K562 (cell line): ENCODE data around the gene TMEM200B. TPM values are rescaled to one million over a fixed set of nuclear protein-coding genes. Genes with fewer than 3 reads are reported as not detected.

Experiments used
- ARID3B ChIP-seq: fragments of 250-450 bp; sonication (Bioruptor Pico); IDR thresholded peaks from 2 replicates; pipeline ENCODE4 v1.4.0; 2020; ENCODE audit warnings: borderline replicate concordance
- ATF4 ChIP-seq: fragments of 450-650 bp; formaldehyde crosslinking; IDR thresholded peaks from 2 replicates; pipeline ENCODE4 v1.4.0; 2022; ENCODE audit warnings: mild to moderate bottlenecking, moderate library complexity
- BHLHE40 ChIP-seq: IDR thresholded peaks from 2 replicates; pipeline ENCODE4 v1.6.1; 2011; ENCODE audit warnings: low read length, improper control_type of control experiment
- ELF2 ChIP-seq: fragments of 250-450 bp; sonication (Bioruptor Pico); IDR thresholded peaks from 2 replicates; pipeline ENCODE4 v1.5.0; 2021; ENCODE audit warnings: mild to moderate bottlenecking
- EZH2 ChIP-seq: IDR thresholded peaks from 2 replicates; pipeline ENCODE4 v1.6.1; 2012; ENCODE audit warnings: low read depth, mild to moderate bottlenecking, inconsistent platforms, low read length, borderline replicate concordance
- GTF2E2 ChIP-seq: fragments of 200-800 bp; sonication (Bioruptor generic); IDR thresholded peaks from 2 replicates; pipeline ENCODE4 v1.6.1; 2016; ENCODE audit warnings: missing genetic modification characterization, missing compliant biosample characterization
- NUFIP1 ChIP-seq: fragments of 450-650 bp; IDR thresholded peaks from 2 replicates; pipeline ENCODE4 v1.6.1; 2018; ENCODE audit not compliant: partially characterized antibody
- POLR2A ChIP-seq: fragments of 450-650 bp; conservative IDR thresholded peaks from 2 replicates; pipeline ENCODE4 v1.6.1; 2016
- SETDB1 ChIP-seq: IDR thresholded peaks from one replicate; pipeline ENCODE4 v1.6.1; 2012; ENCODE audit warnings: low read length, control low read depth, inconsistent platforms
- SUPT5H ChIP-seq: fragments of 450-650 bp; IDR thresholded peaks from 2 replicates; pipeline ENCODE4 v1.6.1; 2016
- TEAD1 ChIP-seq, 2 experiments: fragments of 450-650 bp in 1 of 2; sonication (generic) in 1 of 2; formaldehyde crosslinking; IDR thresholded peaks; 2 replicates each; pipeline versions ENCODE4 v1.4.0 to v1.8.0; 2020 to 2022; ENCODE audit warnings: mild to moderate bottlenecking in 2 of 2, missing genetic modification reagents in 1 of 2
- TGIF2 ChIP-seq: sonication (generic); formaldehyde crosslinking; IDR thresholded peaks from 2 replicates; pipeline ENCODE4 v1.8.1; 2022; ENCODE audit warnings: mild to moderate bottlenecking, missing genetic modification reagents, moderate library complexity
- ZC3H11A ChIP-seq: IDR thresholded peaks from 2 replicates; pipeline ENCODE4 v1.6.1; 2012; ENCODE audit warnings: low read depth, low read length, improper control_type of control experiment
- ZNF586 ChIP-seq: fragments of 450-650 bp; formaldehyde crosslinking; conservative IDR thresholded peaks from 2 replicates; pipeline ENCODE4 v1.4.0; 2020; ENCODE audit warnings: mild to moderate bottlenecking, moderate library complexity
- ZNF764 ChIP-seq: fragments of 250-450 bp; sonication (Bioruptor Pico); IDR thresholded peaks from 2 replicates; pipeline ENCODE4 v1.4.0; 2020; ENCODE audit warnings: low read depth, mild to moderate bottlenecking, moderate library complexity
- polyA plus RNA-seq, 8 experiments: library from polyadenylated mRNA; depleted of rRNA in 4 of 8; stranded (reverse) in 5 of 8; unstranded in 3 of 8; fragments of >200 nt; fragmentation: Nextera tagmentation in 2 of 8; fragmentation: Illumina TruSeq in 1 of 8; extraction: Ambion mirVana in 2 of 8; extraction: Trizol in 1 of 8; gene quantifications; 2 replicates each; pipeline versions ENCODE4 v1.2.1 to v1.2.3, GENCODE V29; 2011 to 2014; ENCODE audit warnings: inconsistent platforms in 1 of 8, missing spikeins in 1 of 8
- total RNA-seq, 7 experiments: library from RNA; depleted of rRNA in 6 of 7; stranded (reverse); fragments of >200 nt in 6 of 7; fragmentation: Illumina TruSeq in 2 of 7; extraction: Trizol in 2 of 7; gene quantifications; 2 replicates each; pipeline versions ENCODE4 v1.2.1 to v1.2.3, GENCODE V29; 2011 to 2021; ENCODE audit warnings: low replicate concordance in 1 of 7
- TF ChIP-seq, protein P1 (sequence below), 3 experiments: IDR thresholded peaks in 2 of 3; conservative IDR thresholded peaks in 1 of 3; 2 replicates each; pipeline ENCODE4 v1.5.1; 2011 to 2012; ENCODE audit warnings: low read length in 3 of 3, mild to moderate bottlenecking in 3 of 3, control low read depth in 2 of 3, improper control_type of control experiment in 1 of 3, inconsistent platforms in 1 of 3, low read depth in 1 of 3, mixed read lengths in 1 of 3, moderate library complexity in 1 of 3; ENCODE audit not compliant: insufficient read depth in 2 of 3
- TF ChIP-seq, protein P2 (sequence below): sonication (generic); formaldehyde crosslinking; IDR thresholded peaks from 2 replicates; pipeline ENCODE4 v1.8.1; 2023; ENCODE audit warnings: mild to moderate bottlenecking, missing genetic modification reagents
- TF ChIP-seq, protein P3 (sequence below): sonication (generic); IDR thresholded peaks from 2 replicates; pipeline ENCODE4 v1.6.1; 2016
- TF ChIP-seq, protein P4 (sequence below), 2 experiments: IDR thresholded peaks; 2 replicates each; pipeline ENCODE4 v1.6.1; 2011; ENCODE audit warnings: borderline replicate concordance in 1 of 2, control low read depth in 1 of 2, low read depth in 1 of 2, low read length in 1 of 2, mild to moderate bottlenecking in 1 of 2, mixed read lengths in 1 of 2, moderate library complexity in 1 of 2; ENCODE audit not compliant: insufficient read depth in 1 of 2, insufficient read length in 1 of 2, poor library complexity in 1 of 2, severe bottlenecking in 1 of 2; ENCODE audit errors: extremely low read depth in 1 of 2

The TMEM200B gene
- total and polyA plus RNA-seq, 9 of the 15 experiments (the other 6 are each of a cell fraction or from before 2014, with no cell fraction given) = 0.04 to 0.35 (median 0.10) TPM; not detected in 1

- TF ChIP-seq, protein P1, sequence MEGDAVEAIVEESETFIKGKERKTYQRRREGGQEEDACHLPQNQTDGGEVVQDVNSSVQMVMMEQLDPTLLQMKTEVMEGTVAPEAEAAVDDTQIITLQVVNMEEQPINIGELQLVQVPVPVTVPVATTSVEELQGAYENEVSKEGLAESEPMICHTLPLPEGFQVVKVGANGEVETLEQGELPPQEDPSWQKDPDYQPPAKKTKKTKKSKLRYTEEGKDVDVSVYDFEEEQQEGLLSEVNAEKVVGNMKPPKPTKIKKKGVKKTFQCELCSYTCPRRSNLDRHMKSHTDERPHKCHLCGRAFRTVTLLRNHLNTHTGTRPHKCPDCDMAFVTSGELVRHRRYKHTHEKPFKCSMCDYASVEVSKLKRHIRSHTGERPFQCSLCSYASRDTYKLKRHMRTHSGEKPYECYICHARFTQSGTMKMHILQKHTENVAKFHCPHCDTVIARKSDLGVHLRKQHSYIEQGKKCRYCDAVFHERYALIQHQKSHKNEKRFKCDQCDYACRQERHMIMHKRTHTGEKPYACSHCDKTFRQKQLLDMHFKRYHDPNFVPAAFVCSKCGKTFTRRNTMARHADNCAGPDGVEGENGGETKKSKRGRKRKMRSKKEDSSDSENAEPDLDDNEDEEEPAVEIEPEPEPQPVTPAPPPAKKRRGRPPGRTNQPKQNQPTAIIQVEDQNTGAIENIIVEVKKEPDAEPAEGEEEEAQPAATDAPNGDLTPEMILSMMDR (IDR thresholded peaks at IDR 0.05 in 2 of 3, conservative IDR thresholded peaks at IDR 0.05 in 1 of 3; ENCODE audit: insufficient read depth in 2 of 3, low read depth in 1 of 3, low read length in 3 of 3) = 0 out of 6 replicates have a peak, but pooled peaks of 1 of the 3 experiments have one; percentile 4
- TF ChIP-seq SETDB1 (no peak), ATF4 (CRISPR knock-in tag) (peak; percentile 56), EZH2 (peak; percentile 46; the same call in 1 of the 2 replicates), ELF2 (peak; percentile 59; the same call in 1 of the 2 replicates), NUFIP1 (peak; percentile 56), ZNF586 (CRISPR knock-in tag) (peak; percentile 32; the same call in 1 of the 2 replicates), SUPT5H (0 out of 2 replicates have a peak, but pooled peaks have one; percentile 31), POLR2A (peak; percentile 50), ARID3B (no peak), GTF2E2 (tag) (0 out of 2 replicates have a peak, but pooled peaks have one; percentile 5), BHLHE40 (peak; percentile 79), TGIF2 (no peak), ZC3H11A (no peak), ZNF764 (CRISPR knock-in tag) (no peak), TEAD1 (CRISPR knock-in tag; IDR thresholded peaks at IDR 0.05) (peak; percentile 91 to 98)
- TF ChIP-seq, protein P2, sequence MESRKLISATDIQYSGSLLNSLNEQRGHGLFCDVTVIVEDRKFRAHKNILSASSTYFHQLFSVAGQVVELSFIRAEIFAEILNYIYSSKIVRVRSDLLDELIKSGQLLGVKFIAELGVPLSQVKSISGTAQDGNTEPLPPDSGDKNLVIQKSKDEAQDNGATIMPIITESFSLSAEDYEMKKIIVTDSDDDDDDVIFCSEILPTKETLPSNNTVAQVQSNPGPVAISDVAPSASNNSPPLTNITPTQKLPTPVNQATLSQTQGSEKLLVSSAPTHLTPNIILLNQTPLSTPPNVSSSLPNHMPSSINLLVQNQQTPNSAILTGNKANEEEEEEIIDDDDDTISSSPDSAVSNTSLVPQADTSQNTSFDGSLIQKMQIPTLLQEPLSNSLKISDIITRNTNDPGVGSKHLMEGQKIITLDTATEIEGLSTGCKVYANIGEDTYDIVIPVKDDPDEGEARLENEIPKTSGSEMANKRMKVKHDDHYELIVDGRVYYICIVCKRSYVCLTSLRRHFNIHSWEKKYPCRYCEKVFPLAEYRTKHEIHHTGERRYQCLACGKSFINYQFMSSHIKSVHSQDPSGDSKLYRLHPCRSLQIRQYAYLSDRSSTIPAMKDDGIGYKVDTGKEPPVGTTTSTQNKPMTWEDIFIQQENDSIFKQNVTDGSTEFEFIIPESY = peak; percentile 65; the same call in 1 of the 2 replicates
- TF ChIP-seq, protein P3, sequence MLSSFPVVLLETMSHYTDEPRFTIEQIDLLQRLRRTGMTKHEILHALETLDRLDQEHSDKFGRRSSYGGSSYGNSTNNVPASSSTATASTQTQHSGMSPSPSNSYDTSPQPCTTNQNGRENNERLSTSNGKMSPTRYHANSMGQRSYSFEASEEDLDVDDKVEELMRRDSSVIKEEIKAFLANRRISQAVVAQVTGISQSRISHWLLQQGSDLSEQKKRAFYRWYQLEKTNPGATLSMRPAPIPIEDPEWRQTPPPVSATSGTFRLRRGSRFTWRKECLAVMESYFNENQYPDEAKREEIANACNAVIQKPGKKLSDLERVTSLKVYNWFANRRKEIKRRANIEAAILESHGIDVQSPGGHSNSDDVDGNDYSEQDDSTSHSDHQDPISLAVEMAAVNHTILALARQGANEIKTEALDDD = peak; percentile 99
- TF ChIP-seq, protein P4, sequence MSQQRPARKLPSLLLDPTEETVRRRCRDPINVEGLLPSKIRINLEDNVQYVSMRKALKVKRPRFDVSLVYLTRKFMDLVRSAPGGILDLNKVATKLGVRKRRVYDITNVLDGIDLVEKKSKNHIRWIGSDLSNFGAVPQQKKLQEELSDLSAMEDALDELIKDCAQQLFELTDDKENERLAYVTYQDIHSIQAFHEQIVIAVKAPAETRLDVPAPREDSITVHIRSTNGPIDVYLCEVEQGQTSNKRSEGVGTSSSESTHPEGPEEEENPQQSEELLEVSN (IDR thresholded peaks at IDR 0.05; ENCODE audit: borderline replicate concordance in 1 of 2, extremely low read depth in 1 of 2, insufficient read depth in 1 of 2, insufficient read length in 1 of 2, low read depth in 1 of 2, low read length in 1 of 2, poor library complexity in 1 of 2, severe bottlenecking in 1 of 2) = peak; percentile 26 to 46
Measured at GRCh38 chr1:29156543-29157268, 33.0 kb upstream of the TMEM200B start (continued).
